Jurkat, Clone E6-1 (cell line): ENCODE measurements around the gene ZBTB8A.

Experiments used
- DNase-seq: peaks from one replicate; pipeline ENCODE4 v3.0.0-alpha.2; 2011; ENCODE audit warnings: low read depth, low spot score
- H3K4me3 ChIP-seq: 2 replicates; pipeline ENCODE4 v1.5.1; 2011; ENCODE audit warnings: mild to moderate bottlenecking, low read length, control low read depth, moderate library complexity

The ZBTB8A gene

GRCh38 chr1:32647308-32648134 lies 108.3 kb downstream of the ZBTB8A start:
- H3K4me3 ChIP-seq: no peak overlapping the region
- no peak for DNase-seq

GRCh38 chr1:32650248-32650751 lies 111.1 kb downstream of the ZBTB8A start, which contains the start of gene ZBTB8OS:
Gene ZBTB8OS, minus strand, starts transcription at chr1:32650550. Its CDS starts 21 bp downstream, at chr1:32650529.
- peak within 1 kb of the TSS; percentile 98 for H3K4me3 ChIP-seq
- DNase-seq: peak; percentile 96

- H3K4me3 ChIP-seq: peak within 1 kb of the TSS; percentile 98
These were observed 111.7 kb downstream of the ZBTB8A start, which contains the start of gene RBBP4 for GRCh38 chr1:32650752-32651460. Gene RBBP4, plus strand, starts transcription at chr1:32651208. Its CDS starts 99 bp downstream, at chr1:32651307.

GRCh38 chr1:32651461-32652073 lies 112.3 kb downstream of the ZBTB8A start:
- no peak for DNase-seq
- peak overlapping the region; percentile 93 for H3K4me3 ChIP-seq

More at GRCh38 chr1:32650752-32651460, 111.7 kb downstream of the ZBTB8A start, which contains the start of gene RBBP4:
- DNase-seq: peak; percentile 96

- DNase-seq: no peak
- peak overlapping the region; percentile 93 for H3K4me3 ChIP-seq
These were observed 113.2 kb downstream of the ZBTB8A start for GRCh38 chr1:32652244-32652962.
